CD4-positive, alpha-beta T cell (primary cell): ENCODE results near the gene MAGI1. TPM values are rescaled to one million over a fixed set of nuclear protein-coding genes. Genes with fewer than 3 reads are reported as not detected.

ENCODE experiments used
- ATAC-seq: fragments of 200-7000 bp; cut with Tn5 transposase; one replicate; pipeline ENCODE4 v1.10.0; 2022; ENCODE audit warnings: mild to moderate bottlenecking; ENCODE audit not compliant: poor library complexity
- CTCF ChIA-PET: fragments of 350-600 bp; sonication (Branson Sonifier 250); formaldehyde crosslinking; loops from one replicate; lab custom pipeline; 2021; ENCODE audit warnings: antibody characterized with exemption, inconsistent platforms; lab: Charles Lee
- POLR2A ChIA-PET: fragments of 350-600 bp; sonication (Branson Sonifier 250); formaldehyde crosslinking; loops from one replicate; lab custom pipeline; 2021; ENCODE audit warnings: antibody characterized with exemption, inconsistent platforms; lab: Charles Lee
- DNase-seq, 14 experiments: peaks; one replicate each; pipeline ENCODE4 v3.0.0-alpha.2; 2013 to 2020; ENCODE audit warnings: mixed read lengths in 2 of 14
- H3K27ac ChIP-seq, 2 donors: one replicate each; pipeline versions ENCODE4 v1.5.1 to v1.7.0; 2013; ENCODE audit warnings: low read length in 2 of 2, low read depth in 1 of 2, mild to moderate bottlenecking in 1 of 2
- H3K27me3 ChIP-seq, 2 experiments: 1 replicate in 1 of 2; 2 replicates in 1 of 2; pipeline versions ENCODE4 v1.6.1 to v1.7.0; 2013; ENCODE audit warnings: low read length in 2 of 2, control low read depth in 1 of 2, mild to moderate bottlenecking in 1 of 2, moderate library complexity in 1 of 2; ENCODE audit not compliant: insufficient read depth in 2 of 2, control insufficient read depth in 1 of 2
- H3K36me3 ChIP-seq: one replicate; pipeline ENCODE4 v1.6.1; 2013; ENCODE audit warnings: low read length, control low read depth; ENCODE audit not compliant: insufficient read depth
- H3K4me1 ChIP-seq: one replicate; pipeline ENCODE4 v1.6.1; 2013; ENCODE audit warnings: low read length, control low read depth; ENCODE audit not compliant: insufficient read depth
- H3K4me3 ChIP-seq: one replicate; pipeline ENCODE4 v1.5.1; 2013; ENCODE audit warnings: mild to moderate bottlenecking, low read length, moderate library complexity
- H3K9me3 ChIP-seq, 2 experiments: 1 replicate in 1 of 2; 2 replicates in 1 of 2; pipeline versions ENCODE4 v1.6.1 to v1.7.0; 2013; ENCODE audit warnings: low read length in 2 of 2, mild to moderate bottlenecking in 2 of 2, control low read depth in 1 of 2, moderate library complexity in 1 of 2; ENCODE audit not compliant: control insufficient read depth in 1 of 2, insufficient read depth in 1 of 2
- H3K27ac Mint-ChIP-seq: one replicate; pipeline ENCODE4 v1.8.0; 2020; ENCODE audit warnings: mixed read lengths
- H3K27me3 Mint-ChIP-seq: one replicate; pipeline ENCODE4 v1.8.0; 2021; ENCODE audit warnings: mixed read lengths
- H3K36me3 Mint-ChIP-seq: one replicate; pipeline ENCODE4 v1.8.0; 2021; ENCODE audit warnings: low read depth, mixed read lengths
- H3K4me1 Mint-ChIP-seq: one replicate; pipeline ENCODE4 v1.8.0; 2021; ENCODE audit warnings: low read depth, mixed read lengths
- H3K4me3 Mint-ChIP-seq: one replicate; pipeline ENCODE4 v1.8.0; 2020; ENCODE audit warnings: mild to moderate bottlenecking, mixed read lengths
- H3K9me3 Mint-ChIP-seq: one replicate; pipeline ENCODE4 v1.8.0; 2020; ENCODE audit warnings: mixed read lengths
- CTCF ChIP-seq: fragments of 200-600 bp; IDR thresholded peaks from one replicate; pipeline ENCODE4 v1.8.0; 2022; ENCODE audit warnings: antibody characterized with exemption, mild to moderate bottlenecking
- intact Hi-C, 2 experiments: fragments of 100-400 bp; cut with DNase I in 1 of 2; cut with micrococcal nuclease in 1 of 2; formaldehyde crosslinking; loops; one replicate each; pipeline versions ENCODE4 v1.15.1 to v1.9.0; 2023 to 2025; cut with DNase I, micrococcal nuclease
- total RNA-seq, 174 experiments: library from RNA in 2 of 174; stranded (reverse) in 2 of 174; gene quantifications; one replicate each; pipeline ENCODE4 v1.2.3 and lab custom pipeline; 2021 to 2026

MAGI1 gene
- total RNA-seq, 2 experiments from 2014 or later: not detected

DNA sequence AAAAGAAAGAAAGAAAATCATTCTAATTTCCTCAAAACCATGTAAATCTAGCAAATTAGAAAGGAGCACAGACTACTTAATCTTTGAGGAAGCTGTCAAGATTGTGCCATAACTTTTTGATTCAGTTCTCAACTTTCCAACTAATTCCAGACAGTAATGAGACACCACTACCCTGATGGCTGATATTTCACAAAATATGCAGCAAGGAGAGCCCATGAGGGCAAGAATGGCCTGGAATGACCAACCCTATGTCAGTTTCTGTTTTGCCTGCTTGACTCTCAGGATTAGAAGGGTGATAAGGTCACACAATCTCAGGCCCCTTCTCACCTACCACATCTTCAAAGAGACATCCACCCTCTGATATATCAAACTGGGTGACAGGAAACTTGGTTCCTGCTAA lies 134.7 kb downstream of the MAGI1 start:
- Histone ChIP-seq H3K4me1 (no peaks in the 10 kb centered on the region), H3K9me3 (peaks cover 0 to 12% of the 10 kb centered on the region in 2 experiments), H3K27me3 (no peaks in the 10 kb centered on the region), H3K4me3 (no peak overlapping the region), H3K36me3 (no peaks in the 10 kb centered on the region), H3K27ac (no peak overlapping the region)
- no peak for ATAC-seq
- POLR2A ChIA-PET: no interaction called here
- no peaks in the 10 kb centered on the region for H3K36me3 Mint-ChIP-seq
- H3K4me3 Mint-ChIP-seq: no peak overlapping the region
- TF ChIP-seq CTCF: no peak
- no peak overlapping the region for H3K27ac Mint-ChIP-seq
- H3K4me1 Mint-ChIP-seq: no peaks in the 10 kb centered on the region
- DNase-seq: no peak
- no peaks in the 10 kb centered on the region for H3K27me3 Mint-ChIP-seq
- intact Hi-C loops: no loop called here
- H3K9me3 Mint-ChIP-seq: no peaks in the 10 kb centered on the region
- CTCF ChIA-PET: no interaction called here

DNA sequence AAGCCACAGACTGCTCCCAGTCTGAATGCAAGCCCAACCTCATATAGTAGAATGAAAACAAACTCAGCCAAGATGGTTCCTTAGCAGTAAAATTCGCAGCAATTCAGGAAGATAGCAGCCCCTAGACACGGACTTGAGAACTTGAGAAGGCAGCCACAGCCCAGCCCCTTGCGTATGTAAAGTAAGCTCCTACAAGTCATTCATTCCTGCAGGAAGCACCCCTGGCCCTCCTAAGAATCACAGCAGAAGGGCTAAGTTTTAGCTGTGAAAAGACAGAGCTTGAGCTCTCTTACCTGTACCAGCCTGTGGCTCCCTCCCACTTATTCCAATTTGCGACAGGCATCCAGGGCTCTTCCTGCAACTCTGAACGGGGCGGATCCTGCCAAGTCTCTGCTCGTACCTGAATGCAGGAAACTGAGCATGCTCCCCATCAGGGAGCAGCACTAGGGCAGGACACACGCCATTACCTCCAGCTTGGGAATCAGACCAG lies 136.4 kb downstream of the MAGI1 start:
- intact Hi-C loops: no loop called here
- no peak for DNase-seq
- peaks cover 0 to 12% of the 10 kb centered on the region in 2 experiments for H3K9me3 ChIP-seq
- no peak overlapping the region for H3K4me3 ChIP-seq
- ChIA-PET POLR2A (no interaction called here), CTCF (no interaction called here)
- Mint-ChIP-seq H3K4me3 (no peak overlapping the region), H3K27me3 (no peaks in the 10 kb centered on the region), H3K9me3 (no peaks in the 10 kb centered on the region), H3K36me3 (no peaks in the 10 kb centered on the region), H3K4me1 (no peaks in the 10 kb centered on the region), H3K27ac (no peak overlapping the region)
- no peaks in the 10 kb centered on the region for H3K36me3 ChIP-seq
- H3K27me3 ChIP-seq: no peaks in the 10 kb centered on the region
- no peak for TF ChIP-seq CTCF
- no peak overlapping the region for H3K27ac ChIP-seq
- no peaks in the 10 kb centered on the region for H3K4me1 ChIP-seq
- ATAC-seq: no peak

DNA sequence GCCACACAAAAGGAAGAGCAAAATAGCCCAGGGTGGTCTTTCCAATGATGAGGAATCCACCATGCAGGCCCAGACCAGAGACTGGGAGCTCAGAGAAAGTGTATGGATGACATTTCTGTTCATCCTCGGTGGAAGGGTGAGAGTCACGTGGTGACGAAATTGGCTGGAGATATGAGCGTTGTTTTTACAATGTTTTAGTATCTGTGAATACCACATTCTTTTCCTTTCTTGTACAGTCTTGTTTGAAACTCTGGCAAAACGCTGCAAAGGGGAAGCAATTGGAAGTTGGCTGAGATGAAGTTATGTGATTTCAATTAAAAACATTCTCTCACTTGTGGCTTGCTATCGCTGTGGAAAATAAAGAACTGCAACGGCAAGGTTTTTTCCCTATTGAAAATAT lies 137.5 kb downstream of the MAGI1 start:
- Mint-ChIP-seq H3K4me3 (no peak overlapping the region), H3K27me3 (no peaks in the 10 kb centered on the region), H3K27ac (no peak overlapping the region), H3K4me1 (no peaks in the 10 kb centered on the region), H3K9me3 (no peaks in the 10 kb centered on the region), H3K36me3 (no peaks in the 10 kb centered on the region)
- Histone ChIP-seq H3K4me3 (no peak overlapping the region), H3K27ac (no peak overlapping the region), H3K9me3 (peaks cover 0 to 12% of the 10 kb centered on the region in 2 experiments), H3K27me3 (no peaks in the 10 kb centered on the region), H3K36me3 (no peaks in the 10 kb centered on the region), H3K4me1 (no peaks in the 10 kb centered on the region)
- CTCF ChIA-PET: no interaction called here
- DNase-seq (no peak), ATAC-seq (no peak)
- POLR2A ChIA-PET: no interaction called here
- intact Hi-C loops: no loop called here
- no peak for TF ChIP-seq CTCF
